HG03439 (cell line): ENCODE results near the gene HLA-F.

Experiments used
- ATAC-seq: cut with Tn5 transposase; IDR thresholded peaks from one replicate; pipeline ENCODE4 v1.9.1; 2021; ENCODE audit warnings: mild to moderate bottlenecking, moderate library complexity; ENCODE audit not compliant: unreplicated experiment

The HLA-F gene

GRCh38 chr6:29723666-29724588 is 693 bp downstream of the HLA-F start:
- peak; percentile 46 for ATAC-seq

- no peak for ATAC-seq
These were observed 2.0 kb downstream of the HLA-F start for GRCh38 chr6:29724937-29725869.

- ATAC-seq: no peak
These were observed 2.8 kb downstream of the HLA-F start for GRCh38 chr6:29726001-29726400.

- ATAC-seq: no peak
These were observed 3.4 kb downstream of the HLA-F start for GRCh38 chr6:29726571-29727194.

GRCh38 chr6:29727637-29728036 is 4.4 kb downstream of the HLA-F start:
- no peak for ATAC-seq

- ATAC-seq: no peak
These were observed 5.1 kb downstream of the HLA-F start for GRCh38 chr6:29728173-29728874.

GRCh38 chr6:29728875-29729270 is 5.6 kb downstream of the HLA-F start:
- no peak for ATAC-seq

- no peak for ATAC-seq
These were observed 6.6 kb downstream of the HLA-F start for GRCh38 chr6:29729774-29730328.

- ATAC-seq: no peak
These were observed 7.4 kb downstream of the HLA-F start for GRCh38 chr6:29730575-29731126.

GRCh38 chr6:29731281-29731680 is 8.0 kb downstream of the HLA-F start:
- ATAC-seq: no peak

GRCh38 chr6:29733057-29733456 is 9.8 kb downstream of the HLA-F start:
- no peak for ATAC-seq

- ATAC-seq: no peak
These were observed 11.1 kb downstream of the HLA-F start for GRCh38 chr6:29734046-29735018.

- no peak for ATAC-seq
These were observed 13.3 kb downstream of the HLA-F start for GRCh38 chr6:29736563-29736962.

- ATAC-seq: peak; percentile 57
These were observed 14.7 kb downstream of the HLA-F start for GRCh38 chr6:29737707-29738630.

- no peak for ATAC-seq
These were observed 16.1 kb downstream of the HLA-F start for GRCh38 chr6:29739136-29739881.

GRCh38 chr6:29739882-29740261 is 16.6 kb downstream of the HLA-F start:
- no peak for ATAC-seq

- ATAC-seq: no peak
These were observed 18.4 kb downstream of the HLA-F start for GRCh38 chr6:29741592-29741991.
